Prostate gland (tissue), 2 donors: ENCODE data around the gene CSNK1G3.

Source experiments
- POLR2A ChIP-seq: fragments of 450-650 bp; IDR thresholded peaks from one replicate; pipeline ENCODE4 v1.6.1; 2016; ENCODE audit warnings: antibody characterized with exemption, mild to moderate bottlenecking
- POLR2AphosphoS5 ChIP-seq: sonication (generic); formaldehyde crosslinking; IDR thresholded peaks from one replicate; pipeline ENCODE4 v1.6.1; 2017; ENCODE audit warnings: antibody characterized with exemption
- TF ChIP-seq, protein P1 (sequence below), 4 experiments: fragments of 200-600 bp in 2 of 4; fragments of 450-650 bp in 2 of 4; sonication (generic) in 2 of 4; IDR thresholded peaks; 1 replicate in 3 of 4; 2 replicates in 1 of 4; pipeline ENCODE4 v1.5.1; 2016 to 2019; ENCODE audit warnings: antibody characterized with exemption in 4 of 4, mild to moderate bottlenecking in 2 of 4, moderate library complexity in 2 of 4

DNA sequence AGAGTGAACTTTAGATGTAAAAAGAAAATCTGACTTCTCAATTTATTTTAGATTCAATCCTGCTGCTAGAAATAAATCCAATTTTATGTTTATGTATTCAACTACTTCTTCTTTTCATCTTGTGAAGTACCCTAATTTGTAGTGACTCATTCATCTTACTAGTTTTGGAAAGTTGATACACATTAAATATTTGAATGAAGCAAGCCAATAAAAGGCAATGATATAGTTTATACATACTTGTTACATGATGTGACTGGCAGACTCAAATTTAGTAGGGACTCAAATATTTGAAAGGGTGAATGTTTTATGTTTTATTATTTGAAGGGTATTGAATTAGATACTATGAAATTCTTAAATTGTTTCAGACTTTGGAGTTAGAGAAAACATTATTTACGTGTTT is 34.7 kb downstream of the CSNK1G3 start:
- TF ChIP-seq, protein P1, sequence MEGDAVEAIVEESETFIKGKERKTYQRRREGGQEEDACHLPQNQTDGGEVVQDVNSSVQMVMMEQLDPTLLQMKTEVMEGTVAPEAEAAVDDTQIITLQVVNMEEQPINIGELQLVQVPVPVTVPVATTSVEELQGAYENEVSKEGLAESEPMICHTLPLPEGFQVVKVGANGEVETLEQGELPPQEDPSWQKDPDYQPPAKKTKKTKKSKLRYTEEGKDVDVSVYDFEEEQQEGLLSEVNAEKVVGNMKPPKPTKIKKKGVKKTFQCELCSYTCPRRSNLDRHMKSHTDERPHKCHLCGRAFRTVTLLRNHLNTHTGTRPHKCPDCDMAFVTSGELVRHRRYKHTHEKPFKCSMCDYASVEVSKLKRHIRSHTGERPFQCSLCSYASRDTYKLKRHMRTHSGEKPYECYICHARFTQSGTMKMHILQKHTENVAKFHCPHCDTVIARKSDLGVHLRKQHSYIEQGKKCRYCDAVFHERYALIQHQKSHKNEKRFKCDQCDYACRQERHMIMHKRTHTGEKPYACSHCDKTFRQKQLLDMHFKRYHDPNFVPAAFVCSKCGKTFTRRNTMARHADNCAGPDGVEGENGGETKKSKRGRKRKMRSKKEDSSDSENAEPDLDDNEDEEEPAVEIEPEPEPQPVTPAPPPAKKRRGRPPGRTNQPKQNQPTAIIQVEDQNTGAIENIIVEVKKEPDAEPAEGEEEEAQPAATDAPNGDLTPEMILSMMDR (IDR thresholded peaks at IDR 0.05) = no peak
- TF ChIP-seq POLR2A (no peak), POLR2AphosphoS5 (no peak)
